Nasal cavity respiratory epithelium epithelial cell of viscerocranial mucosa (primary cell): ENCODE data around the gene UBTF. TPM values are rescaled to one million over a fixed set of nuclear protein-coding genes. Genes with fewer than 3 reads are reported as not detected.

ENCODE experiments used
- total RNA-seq: library from RNA; depleted of rRNA; stranded (reverse); fragments of >200 nt; gene quantifications from 2 replicates; pipeline ENCODE4 v1.2.3, GENCODE V29; 2014

Gene UBTF
- 29.7 and 50.3 TPM in 2 replicates for total RNA-seq

GRCh38 chr17:44219616-44220212 is at the start of gene UBTF:
Gene UBTF (minus strand): TSS chr17:44219675. CDS start chr17:44218229, 1,446 bp downstream.

GRCh38 chr17:44267818-44268490 is 48.5 kb upstream of the UBTF start, which contains the start of gene SLC4A1:
Gene SLC4A1 (minus strand): TSS chr17:44268135. CDS start chr17:44262866, 5,269 bp downstream.

GRCh38 chr17:44199553-44200477 is 19.7 kb downstream of the UBTF start, which contains the start of gene ATXN7L3:
Gene ATXN7L3 (minus strand): TSS chr17:44199884. CDS start chr17:44198070, 1,814 bp downstream.

GRCh38 chr17:44186307-44187130 is 33.0 kb downstream of the UBTF start, which contains the start of gene TMUB2:
Gene TMUB2 (plus strand): TSS chr17:44186972. CDS start chr17:44187709, 737 bp downstream.

GRCh38 chr17:44170499-44171201 is 48.8 kb downstream of the UBTF start, which contains the start of gene ASB16:
Gene ASB16 (plus strand): TSS chr17:44170704. CDS start chr17:44170790, 86 bp downstream.

Other genes with a start within 250 kb of the UBTF start
- gene NAGS, start 215.1 kb downstream of the UBTF start, total RNA-seq = 11.8 and 19.5 TPM in 2 replicates
- 39.7 and 63.2 TPM in 2 replicates for gene TMEM101, start 204.7 kb downstream of the UBTF start, total RNA-seq
- 27.1 and 36.9 TPM in 2 replicates for gene LSM12, start 153.0 kb downstream of the UBTF start, total RNA-seq
- gene G6PC3, start 148.9 kb downstream of the UBTF start, total RNA-seq = 6.8 and 11.0 TPM in 2 replicates
- 18.5 and 41.2 TPM in 2 replicates for gene HDAC5, start 96.0 kb downstream of the UBTF start, total RNA-seq
- gene HROB, start 77.7 kb downstream of the UBTF start, total RNA-seq = 0.21 and 0.68 TPM in 2 replicates
- gene ASB16, start 49.0 kb downstream of the UBTF start, total RNA-seq = not detected in 2 replicates
- 21.9 and 33.1 TPM in 2 replicates for gene TMUB2, start 32.7 kb downstream of the UBTF start, total RNA-seq
- 56.0 and 56.3 TPM in 2 replicates for gene ATXN7L3, start 19.8 kb downstream of the UBTF start, total RNA-seq
- gene SLC4A1, start 48.5 kb upstream of the UBTF start, total RNA-seq = not detected in 2 replicates
- gene RUNDC3A, start 88.9 kb upstream of the UBTF start, total RNA-seq = 0.57 and 3.4 TPM in 2 replicates
- 91.2 and 133 TPM in 2 replicates for gene SLC25A39, start 105.1 kb upstream of the UBTF start, total RNA-seq
- gene GRN, start 125.6 kb upstream of the UBTF start, total RNA-seq = 763 and 1,739 TPM in 2 replicates
- gene FAM171A2, start 144.2 kb upstream of the UBTF start, total RNA-seq = 0.34 and 1.4 TPM in 2 replicates
- gene ITGA2B, start 170.0 kb upstream of the UBTF start, total RNA-seq = under 0.01 and 0.07 TPM in 2 replicates